MM.1S (cell line): ENCODE results near the gene PPP1R26.

Experiments
- EZH2 ChIP-seq: fragments of 300-600 bp; sonication (generic); optimal IDR thresholded peaks from 2 replicates; pipeline ENCODE3; 2017; ENCODE audit warnings: low read depth, mild to moderate bottlenecking, antibody characterized with exemption, low read length, mixed read lengths
- EZH2phosphoT487 ChIP-seq: fragments of 300-600 bp; sonication (generic); IDR thresholded peaks from 2 replicates; pipeline ENCODE4 v1.6.1; 2018; ENCODE audit warnings: antibody characterized with exemption, low read length
- TF ChIP-seq, protein P1 (sequence below): fragments of 300-600 bp; sonication (generic); IDR thresholded peaks from 2 replicates; pipeline ENCODE4 v1.5.1; 2016; ENCODE audit warnings: antibody characterized with exemption, low read length, mixed read lengths

DNA sequence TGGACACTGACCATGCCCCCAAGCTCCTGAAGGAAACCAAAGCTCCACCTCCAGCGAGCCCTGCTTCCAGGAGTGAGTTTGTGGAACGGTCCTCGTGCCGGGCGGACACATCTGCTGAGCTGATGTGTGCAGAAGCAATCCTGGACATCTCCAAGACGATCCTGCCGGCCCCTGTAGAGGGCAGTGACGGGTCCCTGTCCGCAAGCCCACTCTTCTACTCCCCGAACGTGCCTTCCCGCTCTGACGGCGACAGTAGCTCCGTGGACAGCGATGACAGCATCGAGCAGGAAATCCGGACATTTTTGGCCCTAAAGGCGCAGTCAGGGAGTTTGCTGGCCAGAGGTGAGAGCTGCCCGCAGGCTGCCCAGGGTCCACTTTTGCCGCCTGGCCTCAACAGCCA lies 6.2 kb downstream of the PPP1R26 start:
- TF ChIP-seq EZH2phosphoT487 (no peak), EZH2 (no peak)
- TF ChIP-seq, protein P1, sequence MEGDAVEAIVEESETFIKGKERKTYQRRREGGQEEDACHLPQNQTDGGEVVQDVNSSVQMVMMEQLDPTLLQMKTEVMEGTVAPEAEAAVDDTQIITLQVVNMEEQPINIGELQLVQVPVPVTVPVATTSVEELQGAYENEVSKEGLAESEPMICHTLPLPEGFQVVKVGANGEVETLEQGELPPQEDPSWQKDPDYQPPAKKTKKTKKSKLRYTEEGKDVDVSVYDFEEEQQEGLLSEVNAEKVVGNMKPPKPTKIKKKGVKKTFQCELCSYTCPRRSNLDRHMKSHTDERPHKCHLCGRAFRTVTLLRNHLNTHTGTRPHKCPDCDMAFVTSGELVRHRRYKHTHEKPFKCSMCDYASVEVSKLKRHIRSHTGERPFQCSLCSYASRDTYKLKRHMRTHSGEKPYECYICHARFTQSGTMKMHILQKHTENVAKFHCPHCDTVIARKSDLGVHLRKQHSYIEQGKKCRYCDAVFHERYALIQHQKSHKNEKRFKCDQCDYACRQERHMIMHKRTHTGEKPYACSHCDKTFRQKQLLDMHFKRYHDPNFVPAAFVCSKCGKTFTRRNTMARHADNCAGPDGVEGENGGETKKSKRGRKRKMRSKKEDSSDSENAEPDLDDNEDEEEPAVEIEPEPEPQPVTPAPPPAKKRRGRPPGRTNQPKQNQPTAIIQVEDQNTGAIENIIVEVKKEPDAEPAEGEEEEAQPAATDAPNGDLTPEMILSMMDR, result no peak
